HG03280 (cell line): ENCODE results near the gene LYRM1.
"Not testable (repeated sequence)": the region's sequence is repeated elsewhere in the genome, so short reads cannot be mapped to it uniquely, and the experiment has no call there.

ENCODE experiments used
- ATAC-seq: cut with Tn5 transposase; IDR thresholded peaks from one replicate; pipeline ENCODE4 v1.9.1; 2021; ENCODE audit warnings: mild to moderate bottlenecking, moderate library complexity; ENCODE audit not compliant: unreplicated experiment

Gene LYRM1

DNA sequence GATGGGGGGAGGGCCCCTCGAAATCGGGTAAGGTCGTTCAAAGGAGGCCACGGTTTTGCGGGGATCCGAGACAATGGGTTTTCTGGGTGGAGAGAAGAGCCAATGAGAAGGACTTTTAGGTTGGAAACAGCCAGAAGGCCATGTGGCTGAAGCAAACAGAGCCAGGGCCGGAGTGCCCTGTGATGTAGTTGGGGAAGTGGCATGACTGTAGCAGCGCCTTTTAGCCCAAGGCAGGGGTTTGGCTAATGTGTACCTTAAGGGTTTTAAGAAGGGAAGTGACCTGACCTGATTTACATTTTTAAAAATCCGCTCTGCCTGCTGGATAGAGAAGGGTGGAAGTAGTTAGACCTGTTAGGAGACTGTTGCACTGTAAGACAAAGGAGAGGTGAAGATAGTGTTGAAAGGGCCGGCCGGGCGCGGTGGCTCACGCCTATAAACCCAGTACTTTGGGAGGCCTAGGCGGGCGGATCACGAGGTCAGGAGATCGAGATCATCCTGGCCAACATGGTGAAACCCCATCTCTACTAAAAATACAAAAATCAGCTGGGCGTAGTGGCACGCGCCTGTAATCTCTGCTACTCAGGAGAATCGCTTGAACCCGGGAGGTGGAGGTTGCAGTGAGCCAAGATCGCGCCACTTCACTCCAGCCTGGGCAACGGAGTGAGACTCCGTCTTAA, 1.0 kb downstream of the LYRM1 start:
- no peak for ATAC-seq

DNA sequence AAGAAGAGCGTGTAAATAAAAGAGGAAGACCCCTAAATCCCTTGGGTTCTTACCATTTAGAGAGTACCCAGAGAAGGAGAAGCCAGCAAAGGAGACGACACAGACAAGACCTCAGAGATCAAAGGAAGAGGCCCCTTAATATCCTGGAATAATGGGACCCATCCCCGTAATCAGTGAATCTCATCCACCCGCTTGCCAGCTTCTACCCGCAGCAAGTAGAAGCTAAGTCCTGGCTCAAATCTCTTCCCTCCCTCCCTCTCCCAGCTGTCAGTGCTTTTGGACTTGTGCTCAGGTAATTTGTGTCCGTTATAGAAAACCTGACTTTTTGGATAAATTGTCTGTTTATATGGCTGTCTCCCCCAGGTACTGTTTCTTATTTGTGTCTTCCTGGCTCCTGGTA, 1.9 kb downstream of the LYRM1 start:
- ATAC-seq: no peak

- ATAC-seq: no peak
Measured at GRCh38 chr16:20903116-20903898, 2.7 kb downstream of the LYRM1 start.

DNA sequence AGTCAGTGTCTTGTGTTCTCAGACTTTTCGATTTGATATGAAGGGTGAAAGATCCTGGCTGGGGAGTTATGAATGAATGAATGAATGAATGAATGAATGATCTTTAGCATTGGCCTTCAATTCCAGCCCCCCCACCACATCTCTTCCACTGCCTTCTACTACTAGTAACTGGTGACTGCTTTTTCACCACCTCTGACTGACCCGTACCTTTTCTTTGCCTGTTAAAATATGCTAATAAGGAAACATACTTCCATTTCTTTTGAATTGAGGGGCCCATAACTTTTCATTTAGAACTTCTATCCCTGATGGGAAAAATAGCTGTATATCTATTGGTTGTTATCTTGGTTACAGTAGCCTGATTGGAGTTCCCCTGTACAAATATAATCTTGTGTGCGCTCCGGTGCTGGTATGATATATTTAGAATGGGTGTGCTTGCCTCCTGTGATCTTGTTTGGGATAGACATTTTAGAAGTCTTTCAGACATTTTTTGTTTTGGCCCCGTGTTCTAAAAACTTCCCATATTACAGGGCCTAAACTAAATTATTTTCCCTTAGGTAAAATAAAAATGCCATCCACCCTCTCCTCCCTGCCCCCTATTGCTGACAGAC, 3.4 kb downstream of the LYRM1 start:
- ATAC-seq: no peak

DNA sequence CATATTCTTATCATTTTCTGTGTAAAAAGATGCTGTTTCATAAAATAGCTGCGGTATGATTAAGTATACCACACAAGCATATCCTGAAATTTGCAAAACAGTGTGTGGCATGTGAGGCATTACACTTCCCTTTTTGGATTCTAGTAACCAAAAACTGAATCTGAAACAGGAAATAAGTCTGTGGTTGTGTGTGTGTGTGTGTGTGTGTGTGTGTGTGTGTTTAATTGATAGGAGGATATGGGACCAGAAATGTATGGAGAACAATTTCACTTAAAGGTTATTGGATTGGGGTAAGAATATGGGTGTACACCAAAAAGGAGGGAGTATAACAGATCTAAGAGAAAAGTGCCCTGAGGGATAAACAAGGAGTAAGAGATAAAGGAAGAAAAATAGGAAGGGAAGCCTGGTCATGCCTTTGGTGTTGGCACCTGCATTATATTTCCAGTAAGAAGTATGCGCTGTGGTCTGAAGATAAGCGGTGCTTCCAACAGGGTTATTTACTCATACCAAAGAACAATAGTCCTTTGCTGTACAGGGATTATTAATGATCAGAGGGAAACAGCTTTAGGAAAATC, 4.0 kb downstream of the LYRM1 start:
- ATAC-seq: no peak

- no peak for ATAC-seq
Measured at GRCh38 chr16:20905576-20905975, 5.0 kb downstream of the LYRM1 start.

DNA sequence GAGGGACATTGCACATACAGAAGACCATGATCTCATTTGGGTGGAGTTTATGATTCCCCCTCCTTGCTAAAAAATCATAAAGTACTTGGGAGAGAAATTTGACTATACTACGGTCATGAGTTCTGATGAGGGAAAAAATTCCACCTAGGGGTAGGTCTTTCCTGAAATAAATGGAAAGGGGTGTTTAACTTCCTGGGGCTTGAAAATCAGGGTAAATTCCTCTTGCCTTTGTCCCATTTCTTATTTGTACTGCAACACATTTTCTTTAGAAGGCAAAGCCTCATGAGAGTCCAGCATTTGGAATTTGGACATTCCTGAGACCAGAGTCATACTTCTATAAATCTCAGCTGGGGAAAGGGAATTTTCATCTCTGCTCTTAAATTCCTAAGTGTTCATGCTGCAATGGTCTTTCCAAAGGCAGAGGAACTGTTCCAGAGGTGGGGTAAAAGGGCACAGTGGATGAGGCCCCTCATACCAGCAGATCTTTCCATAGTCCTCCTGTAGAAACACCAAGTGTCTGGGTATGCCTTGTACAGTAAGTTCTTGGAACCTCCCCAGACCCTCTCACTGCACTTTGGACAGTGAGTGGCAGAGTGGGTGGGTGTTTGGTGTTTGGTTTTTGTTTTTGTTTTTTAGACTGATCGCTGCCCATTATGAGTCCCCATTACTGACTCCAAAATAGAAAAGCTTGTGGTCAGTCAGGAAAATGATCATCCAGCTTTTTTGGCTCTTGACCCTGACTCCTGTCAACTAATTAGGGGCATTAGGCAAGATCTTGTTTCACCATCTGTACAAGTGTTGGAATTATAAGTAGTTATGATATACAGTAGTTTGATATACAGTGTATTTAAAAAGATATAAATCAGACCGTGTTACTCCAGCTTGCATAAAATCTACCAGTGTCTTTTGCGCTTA, 6.0 kb downstream of the LYRM1 start:
- ATAC-seq: no peak

- ATAC-seq: no peak
Measured at GRCh38 chr16:20910781-20911321, 10.3 kb downstream of the LYRM1 start.

GRCh38 chr16:20911361-20911760, 10.8 kb downstream of the LYRM1 start:
- ATAC-seq: no peak

DNA sequence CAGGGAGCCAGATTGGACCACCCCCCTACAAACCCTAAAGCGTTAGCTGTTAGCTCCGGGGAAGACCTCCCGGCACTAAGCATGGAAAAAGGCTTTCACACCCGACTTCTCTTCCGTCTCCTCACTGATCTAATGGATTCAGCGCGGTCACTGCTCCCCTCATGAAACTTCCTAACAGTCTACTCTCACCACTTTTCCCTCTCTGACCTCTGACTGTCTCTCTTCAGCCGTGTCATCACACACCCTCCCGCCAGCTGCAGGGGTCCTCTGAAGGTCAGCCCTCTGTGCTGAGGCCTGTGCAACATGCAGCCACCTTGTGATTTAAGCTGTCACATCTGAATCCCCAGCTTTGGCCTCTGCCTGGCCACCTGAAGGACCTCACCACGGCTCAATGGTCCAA, 15.7 kb downstream of the LYRM1 start:
- no peak for ATAC-seq

GRCh38 chr16:20916942-20917341, 16.4 kb downstream of the LYRM1 start:
- ATAC-seq: no peak

GRCh38 chr16:20918486-20919239, 18.1 kb downstream of the LYRM1 start:
- no peak for ATAC-seq

DNA sequence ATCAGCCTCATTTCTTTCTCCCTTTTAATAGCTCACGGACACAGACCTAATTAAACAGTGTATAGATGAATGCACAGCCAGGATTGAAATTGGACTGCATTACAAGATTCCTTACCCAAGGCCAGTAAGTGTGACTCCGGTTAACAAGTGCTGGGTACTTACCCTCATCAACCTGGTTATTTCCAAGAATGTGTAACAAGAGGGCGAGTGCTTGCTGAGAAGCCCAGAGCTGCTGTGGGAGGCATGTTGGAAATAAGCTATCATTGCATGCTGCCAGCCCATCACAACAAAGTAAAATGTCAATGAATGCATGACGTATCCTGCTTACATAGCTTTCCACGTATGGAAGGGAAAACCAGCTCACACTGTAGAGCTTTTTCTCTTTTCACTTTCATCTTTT, 19.5 kb downstream of the LYRM1 start:
- ATAC-seq: no peak

- no peak for ATAC-seq
Measured at GRCh38 chr16:20920799-20921198, 20.2 kb downstream of the LYRM1 start.

DNA sequence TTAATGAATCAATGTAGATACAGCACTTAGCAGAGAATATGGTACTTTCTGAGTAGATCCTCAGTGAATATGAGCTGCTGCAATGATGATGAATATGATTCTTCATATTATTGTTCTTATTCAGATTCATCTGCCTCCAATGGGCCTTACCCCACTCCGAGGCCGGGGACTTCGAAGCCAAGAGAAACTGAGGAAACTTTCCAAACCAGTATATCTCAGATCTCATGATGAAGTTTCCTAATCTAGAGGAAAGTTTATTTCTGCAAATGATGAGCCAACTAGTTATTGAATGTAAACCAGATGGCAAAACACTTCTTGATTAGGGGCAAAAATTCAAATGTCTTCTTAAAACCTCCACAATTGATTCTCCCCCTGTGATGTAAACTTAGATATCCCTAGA, 23.3 kb downstream of the LYRM1 start:
- ATAC-seq: no peak

DNA sequence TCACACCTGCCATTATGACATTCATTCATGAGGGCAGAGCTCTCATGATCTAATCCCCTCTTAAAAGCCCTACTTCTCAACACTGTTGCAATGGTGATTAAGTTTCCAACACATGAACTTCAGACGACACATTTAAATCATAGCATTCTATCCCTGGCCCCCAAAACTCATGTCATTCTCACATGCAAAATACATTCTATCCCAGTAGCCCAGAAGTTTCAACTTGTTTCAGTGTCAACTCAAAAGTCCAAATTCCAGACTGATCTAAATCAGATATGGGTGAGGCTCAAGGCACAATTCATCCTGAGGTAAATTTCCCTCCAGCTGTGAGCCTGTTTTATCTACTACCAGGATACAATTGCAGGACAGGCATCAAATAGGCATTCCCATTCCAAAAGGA, 25.2 kb downstream of the LYRM1 start:
- no peak for ATAC-seq

DNA sequence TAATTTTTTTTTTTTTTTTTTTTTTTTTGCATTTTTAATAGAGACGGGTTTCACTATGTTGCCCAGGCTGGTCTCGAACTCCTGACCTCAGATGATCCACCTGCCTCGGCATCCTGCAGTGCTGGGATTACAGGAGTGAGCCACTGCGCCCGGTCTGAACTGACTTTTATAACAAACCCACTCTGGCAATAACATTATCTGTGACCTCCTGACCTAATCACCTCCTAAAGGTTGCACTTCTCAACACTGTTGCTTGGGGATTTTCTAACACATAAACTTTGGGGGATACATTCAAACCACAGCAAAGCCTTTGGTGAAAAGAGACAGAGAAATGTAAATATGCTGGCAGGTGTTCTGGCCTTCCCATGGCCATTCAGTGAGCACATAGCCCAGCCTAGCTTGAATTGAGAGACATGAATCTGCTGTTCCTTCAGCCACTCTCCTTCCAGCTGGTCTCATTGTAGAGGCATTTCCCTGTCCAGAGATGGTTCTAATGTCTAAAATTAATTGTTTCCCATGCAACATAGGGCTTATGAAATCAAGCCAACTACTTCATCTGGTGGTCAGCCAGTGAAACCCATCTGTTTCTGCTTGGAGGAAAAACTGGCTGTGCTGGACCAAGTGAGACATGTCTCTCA, 28.3 kb downstream of the LYRM1 start:
- ATAC-seq: no peak

- not testable (repeated sequence) for ATAC-seq
Measured at GRCh38 chr16:20929676-20930364, 29.2 kb downstream of the LYRM1 start.

- ATAC-seq: no peak
Measured at GRCh38 chr16:20930365-20930690, 29.8 kb downstream of the LYRM1 start.
